ENCODE results near the gene MTA1. TPM values are rescaled to one million over a fixed set of nuclear protein-coding genes. Genes with fewer than 3 reads are reported as not detected.

MTA1 gene
- total RNA-seq, 1 donor from 2014 or later = 201 TPM

- intact Hi-C loops (cut with micrococcal nuclease) = no loop called here
- no peak for ATAC-seq
- DNase-seq = no peak
Measured at GRCh38 chr14:105420101-105420973, 710 bp downstream of the MTA1 start.

DNA sequence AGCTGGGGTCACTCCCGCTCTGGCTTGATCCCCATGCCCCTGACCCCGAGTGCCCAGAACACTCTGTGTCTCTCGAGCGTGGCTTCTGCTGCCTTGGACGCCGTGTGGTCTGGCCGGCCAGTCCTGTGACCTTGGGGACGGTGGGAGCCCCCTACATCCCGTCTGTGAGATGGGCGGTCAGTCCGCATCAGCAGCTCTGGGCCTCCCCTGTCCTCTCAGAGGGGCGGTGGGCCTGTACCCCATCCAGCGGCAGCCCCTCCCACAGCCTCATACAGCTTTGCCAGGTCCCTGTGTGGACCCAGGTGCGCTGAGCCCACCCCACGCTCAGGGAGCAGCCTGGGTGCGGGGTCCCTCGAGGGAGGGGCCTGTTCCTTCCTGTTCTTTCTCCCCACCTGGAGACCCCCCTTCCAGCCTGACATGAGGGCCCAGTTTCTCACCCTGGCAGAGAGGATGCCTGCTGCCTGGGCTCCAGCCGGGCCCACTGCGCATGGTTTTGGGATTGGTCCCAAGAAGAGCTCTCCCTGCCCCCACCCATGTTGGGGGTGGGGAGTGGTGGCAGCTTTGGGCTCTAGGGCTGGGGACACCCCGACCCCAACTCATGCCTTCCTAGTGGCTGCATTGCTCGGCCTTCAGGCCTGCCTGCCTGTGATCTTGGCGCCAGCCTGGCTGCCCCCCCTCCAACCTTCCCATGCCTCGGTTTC lies 1.5 kb downstream of the MTA1 start:
- peak; percentile 17 for ATAC-seq
- DNase-seq = no peak
- intact Hi-C loops (cut with micrococcal nuclease) = no loop called here

DNA sequence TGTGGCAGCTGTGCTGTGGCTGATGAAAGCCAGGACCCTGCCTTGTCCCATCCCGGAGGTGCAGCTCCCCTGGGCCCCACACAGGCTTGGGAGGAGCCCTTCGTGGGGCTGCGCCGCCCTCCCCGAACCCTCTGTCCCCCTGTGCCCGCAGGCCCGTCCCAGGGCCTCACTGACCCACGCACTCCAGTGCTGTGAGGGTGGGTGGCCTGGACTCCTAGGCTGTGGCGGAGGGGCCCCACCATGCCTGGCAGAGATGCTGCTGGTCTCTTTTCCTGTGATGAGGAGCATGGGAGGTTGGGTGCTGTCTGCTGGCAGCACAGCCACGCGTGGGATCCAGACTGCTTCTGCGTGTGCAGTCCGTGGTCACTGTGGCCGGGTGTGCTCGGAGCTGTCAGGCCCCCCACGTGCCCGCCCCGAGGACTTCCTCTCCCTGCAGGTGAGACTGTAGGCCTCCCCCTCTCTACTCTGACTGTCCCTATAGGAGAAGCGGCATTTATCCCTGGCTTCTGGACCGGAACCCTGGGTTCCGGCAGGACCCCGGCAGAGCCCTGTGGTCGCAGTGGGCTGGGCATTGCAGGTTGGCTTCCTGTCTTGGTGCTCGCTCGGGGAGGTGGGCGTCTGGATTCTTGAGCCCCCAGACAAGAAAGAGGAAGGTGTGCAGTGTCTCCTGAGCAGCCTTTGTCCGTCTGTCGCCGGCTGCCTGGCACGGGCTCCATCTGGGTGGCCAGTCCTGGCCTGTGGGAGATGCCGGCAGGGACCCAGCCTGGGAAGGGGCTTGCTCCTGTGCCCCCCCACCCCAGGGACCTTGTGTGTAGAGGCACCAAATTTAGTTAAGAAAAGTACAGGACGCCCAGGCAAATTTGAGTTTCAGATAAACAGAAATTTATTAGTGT lies 2.3 kb downstream of the MTA1 start:
- intact Hi-C loops (cut with micrococcal nuclease) = no loop called here
- DNase-seq (no peak), ATAC-seq (peak; percentile 10)

GRCh38 chr14:105422695-105423487 lies 3.3 kb downstream of the MTA1 start:
- peak; percentile 57 for ATAC-seq
- intact Hi-C loops (cut with micrococcal nuclease) = no loop called here
- DNase-seq = peak; percentile 40

GRCh38 chr14:105423488-105424195 lies 4.0 kb downstream of the MTA1 start:
- intact Hi-C loops (cut with micrococcal nuclease) = no loop called here
- DNase-seq (no peak), ATAC-seq (no peak)

GRCh38 chr14:105424861-105425260 lies 5.2 kb downstream of the MTA1 start:
- ATAC-seq = no peak
- no peak for DNase-seq
- intact Hi-C loops (cut with micrococcal nuclease) = no loop called here

DNA sequence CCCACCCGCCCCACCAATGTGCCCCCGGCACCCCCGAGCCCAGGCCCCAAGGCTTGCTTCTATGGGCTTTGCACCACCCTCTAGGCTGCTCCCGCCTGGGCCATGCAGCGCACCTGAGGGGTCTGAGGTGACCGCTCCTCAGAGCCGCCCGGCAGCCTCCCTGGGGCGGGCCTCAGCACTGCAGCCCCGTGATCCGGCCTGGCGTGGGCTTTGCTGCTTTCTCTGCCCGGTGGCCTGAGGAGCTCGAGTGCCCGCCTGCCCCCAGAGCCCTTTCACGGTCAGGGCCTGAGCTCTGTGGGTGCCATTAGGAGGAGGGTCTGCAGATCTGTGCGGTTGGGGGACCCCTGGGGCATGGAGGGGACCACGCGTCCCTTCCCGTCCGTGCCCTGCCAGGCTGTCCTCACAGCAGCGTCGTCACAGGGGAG lies 6.2 kb downstream of the MTA1 start:
- intact Hi-C loops (cut with micrococcal nuclease) = no loop called here
- ATAC-seq (no peak), DNase-seq (no peak)

DNA sequence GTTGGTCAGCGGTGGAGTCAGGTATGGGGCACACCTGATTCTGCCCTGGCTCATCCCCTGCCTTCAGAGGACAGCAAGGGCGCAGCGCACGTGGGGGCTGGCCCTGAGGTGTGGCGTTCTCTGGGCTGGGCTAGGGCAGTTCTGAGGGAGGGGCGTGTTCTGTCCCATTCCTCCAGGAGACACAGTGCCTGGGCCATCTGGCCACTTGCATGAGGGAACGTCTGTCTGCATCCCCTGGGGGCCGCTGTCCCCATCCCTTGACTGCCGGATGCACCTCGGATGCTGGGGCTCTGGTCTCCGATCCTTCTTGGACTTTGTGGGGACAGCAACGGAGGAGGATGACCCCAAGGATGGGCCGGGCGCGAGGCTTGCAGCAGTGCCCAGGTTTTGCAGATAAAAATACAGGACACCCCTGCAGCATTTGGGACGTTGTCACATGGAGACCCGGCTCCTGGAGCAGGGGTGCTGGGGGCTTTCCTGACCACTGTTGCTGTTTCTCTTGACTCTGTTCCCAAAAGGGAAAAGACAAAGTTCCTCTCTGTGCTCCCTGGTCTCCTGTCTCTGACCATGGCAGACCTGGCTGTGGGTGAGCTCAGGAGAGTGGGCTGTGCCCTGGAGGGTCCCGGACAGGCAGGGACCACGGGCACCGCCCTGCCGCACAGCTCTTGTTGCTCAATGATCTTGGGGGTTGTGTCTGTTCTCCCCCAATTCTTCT lies 6.9 kb downstream of the MTA1 start:
- ATAC-seq = no peak
- intact Hi-C loops (cut with micrococcal nuclease) = no loop called here
- no peak for DNase-seq

DNA sequence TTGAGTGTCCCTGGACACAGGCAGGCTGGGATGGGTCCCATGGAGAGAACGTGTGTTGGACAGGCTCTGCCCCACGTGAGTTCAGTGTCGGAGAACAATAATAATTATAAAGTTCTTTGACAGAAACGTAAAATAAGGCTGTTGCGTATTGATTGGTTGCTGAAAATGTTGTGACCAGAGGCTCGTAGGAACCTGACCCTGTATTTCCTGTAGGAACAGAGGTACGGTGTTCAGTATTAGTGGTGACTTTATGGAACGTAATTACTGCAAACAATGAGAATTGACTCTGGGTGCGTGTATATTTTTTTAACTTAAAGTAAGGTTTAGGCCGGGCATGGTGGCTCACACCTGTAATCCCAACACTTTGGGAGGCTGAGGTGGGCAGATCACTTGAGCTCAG lies 7.8 kb downstream of the MTA1 start:
- no peak for ATAC-seq
- DNase-seq = no peak
- intact Hi-C loops (cut with micrococcal nuclease) = no loop called here

DNA sequence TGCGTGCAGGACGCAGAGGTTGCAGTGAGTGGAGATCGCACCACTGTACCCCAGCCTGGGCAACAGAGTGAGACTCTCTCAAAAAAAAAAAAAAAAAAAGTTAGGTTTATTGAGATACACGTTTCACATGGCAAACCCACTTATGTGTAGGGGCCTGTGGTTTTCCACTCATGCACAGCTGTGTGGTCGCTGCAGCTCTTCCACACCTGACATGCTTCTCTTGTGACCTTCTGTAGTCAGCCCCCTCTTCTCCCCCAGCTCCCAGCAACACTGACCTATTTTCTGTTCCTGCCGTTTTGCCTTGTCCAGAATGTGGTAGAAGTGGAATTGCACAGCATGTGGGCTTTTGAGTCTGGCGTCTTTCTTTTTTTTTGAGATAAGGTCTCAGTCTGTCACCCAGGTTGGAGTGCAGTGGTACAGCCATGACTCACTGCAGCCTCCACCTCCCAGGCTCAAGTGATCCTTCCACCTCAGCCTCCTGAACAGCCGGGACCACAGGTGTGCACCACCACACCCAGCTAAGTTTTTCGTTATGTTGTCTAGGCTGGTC lies 8.4 kb downstream of the MTA1 start:
- no peak for DNase-seq
- intact Hi-C loops (cut with micrococcal nuclease) = no loop called here

DNA sequence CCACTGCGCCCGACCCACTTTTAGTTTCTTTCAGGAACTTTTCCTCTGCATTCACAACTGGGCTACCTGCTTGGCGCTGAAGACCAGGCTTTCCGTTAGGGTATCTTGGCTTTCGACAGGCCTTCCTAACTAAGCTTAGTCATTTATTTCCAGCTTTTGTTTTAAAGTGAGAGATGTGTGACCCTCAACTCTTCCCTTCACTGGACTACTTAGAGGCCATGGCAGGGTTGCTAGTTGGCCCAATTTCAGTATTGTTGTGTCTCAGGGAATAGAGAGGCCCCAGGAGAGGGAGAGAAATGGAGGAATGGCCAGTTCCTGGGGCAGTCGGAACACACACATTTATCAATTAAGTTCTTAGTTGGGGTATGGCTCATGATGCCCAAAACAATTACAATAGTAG lies 10.4 kb downstream of the MTA1 start:
- intact Hi-C loops (cut with micrococcal nuclease) = no loop called here
- DNase-seq = no peak
- no peak for ATAC-seq

More for the DNA sequence above, 8.4 kb downstream of the MTA1 start:
- ATAC-seq = no peak

- ATAC-seq = no peak
- no peak for DNase-seq
Measured at GRCh38 chr14:105430565-105430964, 10.9 kb downstream of the MTA1 start.

GRCh38 chr14:105431256-105431655 lies 11.6 kb downstream of the MTA1 start:
- intact Hi-C loops (cut with micrococcal nuclease) = no loop called here
- ATAC-seq (no peak), DNase-seq (no peak)

More at GRCh38 chr14:105430565-105430964, 10.9 kb downstream of the MTA1 start:
- intact Hi-C loops (cut with micrococcal nuclease) = no loop called here

GRCh38 chr14:105432657-105433056 lies 13.0 kb downstream of the MTA1 start:
- intact Hi-C loops (cut with micrococcal nuclease) = no loop called here
- ATAC-seq = no peak
- DNase-seq = no peak

DNA sequence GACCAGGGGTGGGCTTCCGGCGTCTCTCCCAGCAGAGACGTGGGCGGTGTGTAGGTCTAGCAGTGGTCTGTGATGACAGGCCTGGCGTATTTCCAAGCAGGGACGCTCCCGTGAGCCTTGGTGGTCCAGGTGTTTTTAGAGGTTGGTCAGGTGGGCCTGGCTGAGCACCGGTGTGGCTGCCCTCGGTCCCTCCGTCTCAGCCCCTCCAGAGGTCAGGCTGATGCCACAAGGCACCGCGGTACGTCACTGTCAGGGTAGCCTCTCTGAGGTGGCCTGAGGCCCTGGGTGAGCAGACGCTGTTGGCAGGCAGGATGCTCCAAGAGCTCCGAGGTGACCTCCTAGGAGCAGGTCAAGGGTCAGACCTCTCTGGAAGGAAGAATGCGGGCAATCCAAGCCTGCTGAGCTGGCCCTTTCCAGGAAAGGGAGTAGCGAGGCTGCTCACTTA lies 13.6 kb downstream of the MTA1 start:
- ATAC-seq = no peak
- peak; percentile 33 for DNase-seq
- intact Hi-C loops (cut with micrococcal nuclease) = no loop called here

- ATAC-seq (no peak), DNase-seq (no peak)
- intact Hi-C loops (cut with micrococcal nuclease) = no loop called here
Measured at GRCh38 chr14:105436402-105436801, 16.8 kb downstream of the MTA1 start.

Measured in left ventricle myocardium superior (tissue), 1 donor.